Measurements from ENCODE around the gene C2CD2L. TPM values are rescaled to one million over a fixed set of nuclear protein-coding genes. Genes with fewer than 3 reads are reported as not detected.

Gene C2CD2L
- polyA plus RNA-seq, 1 of the 3 experiments (the other 2 are of a cell fraction), result 8.6 TPM

GRCh38 chr11:119084663-119085436, 22.3 kb upstream of the C2CD2L start, which contains the start of gene HMBS:
HMBS (plus strand) TSS chr11:119084881; CDS start chr11:119085034, 153 bp downstream.
- Histone ChIP-seq H3K4me3 (ENCODE audit: low read depth in 2 of 2, low read length in 1 of 2) (peak within 1 kb of the TSS; percentile 78 to 82), H3K9me2 (no peaks in the 10 kb centered on the region), H3K4me1 (ENCODE audit: control insufficient read depth in 1 of 2, insufficient read depth in 2 of 2, low read depth in 1 of 2, low read length in 1 of 2) (peaks cover 7 to 13% of the 10 kb centered on the region in 2 experiments; a peak in 2 of 4 replicates), H3K27me3 (ENCODE audit: insufficient read depth) (no peaks in the 10 kb centered on the region), H2AFZ (ENCODE audit: low read depth) (peak within 1 kb of the TSS; percentile 94), H3K9ac (peak within 1 kb of the TSS; percentile 82), H3K27ac (ENCODE audit: low read depth in 2 of 2, low read length in 1 of 2) (peak within 1 kb of the TSS; percentile 80 to 90; a peak in 3 of 4 replicates), H3K36me3 (replicated peaks in 1 of 2; ENCODE audit: control insufficient read depth in 1 of 2, insufficient read depth in 2 of 2, low read length in 1 of 2) (peaks cover 11 to 29% of the 10 kb centered on the region in 2 experiments), H3F3A (replicated peaks; ENCODE audit: insufficient read depth) (peaks cover 30% of the 10 kb centered on the region), H3K9me3 (no peaks in the 10 kb centered on the region), H3K4me2 (peak within 1 kb of the TSS; percentile 93), H3K79me2 (ENCODE audit: insufficient read depth) (peaks cover 18% of the 10 kb centered on the region), H4K20me1 (ENCODE audit: insufficient read depth) (no peaks in the 10 kb centered on the region)
- ChIA-PET POLR2A (interaction anchor here (0.5 to 3.2 kb wide), 12 partner anchors 10 to 239 kb away, joined by 3 to 31 read pairs (median 3); partner anchors contain the start of genes C2CD2L, DPAGT1, HINFP and VPS11), CTCF (interaction anchor here (1.2 to 2.4 kb wide), 8 partner anchors 9 to 255 kb away, joined by 3 to 8 read pairs (median 5); partner anchors contain the start of gene VPS11)
- DNase-seq, result peak; percentile 93
- 2% methylated on average over 25 of the region's 45 CpGs for WGBS (ENCODE audit: low lambda C conversion rate)
- TF ChIP-seq CHD2 (IDR thresholded peaks at IDR 0.05; ENCODE audit: low read length, partially characterized antibody) (no peak), EP300 (IDR thresholded peaks at IDR 0.05; ENCODE audit: borderline replicate concordance in 1 of 2, low read depth in 1 of 2, low read length in 1 of 2) (no peak), GABPA (IDR thresholded peaks at IDR 0.05; ENCODE audit: low read depth) (peak; percentile 77), NFIC (IDR thresholded peaks at IDR 0.05; ENCODE audit: borderline replicate concordance) (no peak), FOSL2 (IDR thresholded peaks at IDR 0.05; ENCODE audit: borderline replicate concordance, low read depth) (no peak), SIN3A (IDR thresholded peaks at IDR 0.05; ENCODE audit: borderline replicate concordance, low read depth, low read length) (peak; percentile 78), MXI1 (IDR thresholded peaks at IDR 0.05; ENCODE audit: low read depth, low read length) (peak; percentile 92), YY1 (IDR thresholded peaks at IDR 0.05; ENCODE audit: low read depth) (no peak), POLR2AphosphoS5 (IDR thresholded peaks at IDR 0.05; ENCODE audit: low read depth, low read length) (peak; percentile 90), TEAD4 (IDR thresholded peaks at IDR 0.05; ENCODE audit: borderline replicate concordance, insufficient read depth) (no peak), TCF12 (IDR thresholded peaks at IDR 0.05) (0 out of 2 replicates have a peak, but pooled peaks have one; percentile 8), IRF3 (IDR thresholded peaks at IDR 0.05; ENCODE audit: low read depth, low read length) (peak; percentile 28; the same call in 1 of the 2 replicates), USF2 (IDR thresholded peaks at IDR 0.05; ENCODE audit: borderline replicate concordance, low read depth, low read length) (peak; percentile 35; the same call in 1 of the 2 replicates), NRF1 (IDR thresholded peaks at IDR 0.05; ENCODE audit: low read depth, low read length) (no peak), RFX5 (IDR thresholded peaks at IDR 0.05; ENCODE audit: low read length) (peak; percentile 85), TAF1 (IDR thresholded peaks at IDR 0.05; ENCODE audit: borderline replicate concordance, low read depth, low read length) (peak; percentile 47; the same call in 1 of the 2 replicates), RXRA (IDR thresholded peaks at IDR 0.05; ENCODE audit: borderline replicate concordance, low read depth) (no peak)
- TF ChIP-seq, protein P1, sequence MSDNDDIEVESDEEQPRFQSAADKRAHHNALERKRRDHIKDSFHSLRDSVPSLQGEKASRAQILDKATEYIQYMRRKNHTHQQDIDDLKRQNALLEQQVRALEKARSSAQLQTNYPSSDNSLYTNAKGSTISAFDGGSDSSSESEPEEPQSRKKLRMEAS (IDR thresholded peaks at IDR 0.05; ENCODE audit: low read depth), result peak; percentile 88
- TF ChIP-seq, protein P2, sequence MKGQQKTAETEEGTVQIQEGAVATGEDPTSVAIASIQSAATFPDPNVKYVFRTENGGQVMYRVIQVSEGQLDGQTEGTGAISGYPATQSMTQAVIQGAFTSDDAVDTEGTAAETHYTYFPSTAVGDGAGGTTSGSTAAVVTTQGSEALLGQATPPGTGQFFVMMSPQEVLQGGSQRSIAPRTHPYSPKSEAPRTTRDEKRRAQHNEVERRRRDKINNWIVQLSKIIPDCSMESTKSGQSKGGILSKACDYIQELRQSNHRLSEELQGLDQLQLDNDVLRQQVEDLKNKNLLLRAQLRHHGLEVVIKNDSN (IDR thresholded peaks at IDR 0.05; ENCODE audit: borderline replicate concordance, low read depth), result peak; percentile 70; the same call in 1 of the 2 replicates

Measured in SK-N-SH (cell line).